Stomach (tissue), 9 donors: ENCODE data around the gene PYGM. TPM values are rescaled to one million over a fixed set of nuclear protein-coding genes. Genes with fewer than 3 reads are reported as not detected.

Experiments
- DNase-seq, 2 donors: peaks; one replicate each; pipeline versions ENCODE4 v3.0.0 to v3.0.0-alpha.2; 2013 to 2019
- H3K27ac ChIP-seq, 5 donors: fragments of 200-600 bp in 4 of 5; sonication (generic) in 4 of 5; one replicate each; pipeline ENCODE4 v1.5.1; 2013 to 2019; ENCODE audit warnings: mild to moderate bottlenecking in 1 of 5, moderate library complexity in 1 of 5
- H3K27me3 ChIP-seq, 3 donors: fragments of 200-600 bp; sonication (generic); one replicate each; pipeline ENCODE4 v1.5.1; 2017 to 2019; ENCODE audit warnings: mixed run types in 1 of 3
- H3K36me3 ChIP-seq, 4 donors: fragments of 200-600 bp; sonication (generic); 1 replicate in 3 of 4; 2 replicates in 1 of 4; pipeline ENCODE4 v1.5.1; 2016 to 2019
- H3K4me1 ChIP-seq, 4 donors: fragments of 200-600 bp; sonication (generic); one replicate each; pipeline ENCODE4 v1.5.1; 2016 to 2019
- H3K4me3 ChIP-seq, 4 donors: fragments of 200-600 bp; sonication (generic) in 3 of 4; one replicate each; pipeline ENCODE4 v1.5.1; 2016 to 2019; ENCODE audit warnings: mild to moderate bottlenecking in 1 of 4
- H3K9me3 ChIP-seq, 4 donors: fragments of 200-600 bp; sonication (generic); one replicate each; pipeline ENCODE4 v1.5.1; 2016 to 2019
- CTCF ChIP-seq, 7 experiments: fragments of 450-650 bp in 4 of 7; fragments of 200-600 bp in 3 of 7; sonication (generic) in 3 of 7; IDR thresholded peaks; one replicate each; pipeline ENCODE4 v1.5.1; 2016 to 2019; ENCODE audit warnings: antibody characterized with exemption in 7 of 7, control low read depth in 2 of 7, mild to moderate bottlenecking in 1 of 7
- EP300 ChIP-seq: sonication (generic); formaldehyde crosslinking; IDR thresholded peaks from one replicate; pipeline ENCODE4 v1.6.1; 2017; ENCODE audit warnings: antibody characterized with exemption
- POLR2A ChIP-seq, 4 donors: fragments of 450-650 bp; IDR thresholded peaks; one replicate each; pipeline ENCODE4 v1.6.1; 2016; ENCODE audit warnings: antibody characterized with exemption in 4 of 4, control low read depth in 2 of 4, mild to moderate bottlenecking in 1 of 4, moderate library complexity in 1 of 4
- POLR2AphosphoS5 ChIP-seq, 3 donors: sonication (generic); formaldehyde crosslinking; IDR thresholded peaks; one replicate each; pipeline ENCODE4 v1.6.1; 2016; ENCODE audit warnings: antibody characterized with exemption in 3 of 3
- WGBS, 5 donors: extraction: QIAGEN DNeasy Blood & Tissue Kit in 3 of 5; methylation state at CpG; one replicate each; pipeline versions ENCODE4 v1.1.5 to v1.1.7; 2013 to 2018; 5-methylcytosine and 5-hydroxymethylcytosine counted together
- intact Hi-C: fragments of 100-400 bp; cut with DNase I; formaldehyde crosslinking; loops from one replicate; pipeline ENCODE4 v1.15.1; 2023; ENCODE audit warnings: low total_unique reads
- polyA plus RNA-seq, 3 donors: library from polyadenylated mRNA; stranded (reverse); fragments of 200-250 nt; gene quantifications; one replicate each; pipeline ENCODE4 v1.2.3, GENCODE V29; 2013
- total RNA-seq, 5 donors: library from RNA; depleted of rRNA; stranded (reverse); fragments of >200 nt; gene quantifications; one replicate each; pipeline versions ENCODE4 v1.1.0 to v1.2.3, GENCODE V29; 2014 to 2016
- donor health status: healthy with polysubstance abuse.
- donor health status: Bipolar disorder and iron deficiency.
- donor health status: healthy.

PYGM gene
- total and polyA plus RNA-seq, 8 donors, result 0.37 to 3.5 (median 1.8) TPM; not detected in 1

GRCh38 chr11:64743591-64744543 is 15.9 kb downstream of the PYGM start, which contains the start of gene RASGRP2:
Gene RASGRP2 (minus strand): TSS chr11:64744142. CDS start chr11:64742866, 1,276 bp downstream.
- Histone ChIP-seq H3K9me3 (no peaks in the 10 kb centered on the region), H3K4me3 (peak within 1 kb of the TSS; percentile 56 to 66 (median 59)), H3K27me3 (peaks cover 0 to 58% (median 50%) of the 10 kb centered on the region in 3 donors), H3K27ac (peak within 1 kb of the TSS; percentile 81 to 93 (median 91)), H3K36me3 (peaks cover 0 to 14% (median 6%) of the 10 kb centered on the region in 4 donors), H3K4me1 (peaks cover 43 to 57% (median 51%) of the 10 kb centered on the region in 4 donors)
- WGBS, 5 donors, result 1 to 4% (median 2%) methylated on average over 42 to 57 of the region's 57 CpGs
- intact Hi-C loops, result no loop called here
- peak; percentile 74 to 81 for DNase-seq
- no peak for TF ChIP-seq POLR2A (IDR thresholded peaks at IDR 0.05)
- peak in 1 of 3 donors; percentile 61 for TF ChIP-seq POLR2AphosphoS5 (IDR thresholded peaks at IDR 0.05)
- no peak for TF ChIP-seq EP300
- peak in 5 of 7 experiments; percentile 17 to 56 (median 46) for TF ChIP-seq CTCF (IDR thresholded peaks at IDR 0.05)

GRCh38 chr11:64742889-64743590 is 16.7 kb downstream of the PYGM start:
- WGBS, 5 donors, result 0 to 1% (median 1%) methylated on average over 7 to 58 of the region's 58 CpGs
- Histone ChIP-seq H3K27ac (peak overlapping the region; percentile 32 to 93 (median 91)), H3K4me3 (peak overlapping the region; percentile 56 to 66 (median 59)), H3K27me3 (peaks cover 0 to 58% (median 50%) of the 10 kb centered on the region in 3 donors), H3K4me1 (peaks cover 43 to 57% (median 51%) of the 10 kb centered on the region in 4 donors), H3K9me3 (no peaks in the 10 kb centered on the region), H3K36me3 (peaks cover 0 to 17% (median 9%) of the 10 kb centered on the region in 4 donors)
- intact Hi-C loops, result no loop called here
- no peak for TF ChIP-seq POLR2A (IDR thresholded peaks at IDR 0.05)
- TF ChIP-seq POLR2AphosphoS5 (IDR thresholded peaks at IDR 0.05), result no peak
- TF ChIP-seq CTCF (IDR thresholded peaks at IDR 0.05), result peak in 5 of 7 experiments; percentile 54 to 92 (median 82)
- no peak for TF ChIP-seq EP300
- DNase-seq, result peak; percentile 79 to 81

- TF ChIP-seq CTCF (IDR thresholded peaks at IDR 0.05) (no peak), POLR2A (IDR thresholded peaks at IDR 0.05) (no peak), POLR2AphosphoS5 (IDR thresholded peaks at IDR 0.05) (no peak), EP300 (no peak)
- H3K27ac ChIP-seq, result peak overlapping the region in 4 of 5 donors; percentile 84 to 93 (median 92)
Measured at GRCh38 chr11:64742087-64742888, 17.5 kb downstream of the PYGM start.

More at GRCh38 chr11:64742087-64742888, 17.5 kb downstream of the PYGM start:
- peaks cover 0 to 24% (median 12%) of the 10 kb centered on the region in 4 donors for H3K36me3 ChIP-seq
- H3K4me3 ChIP-seq, result peak overlapping the region; percentile 56 to 66 (median 59)
- H3K27me3 ChIP-seq, result peaks cover 0 to 58% (median 50%) of the 10 kb centered on the region in 3 donors
- WGBS, 5 donors, result 4 to 14% (median 6%) methylated on average over 30 to 54 of the region's 54 CpGs
- peak in 1 of 2 donors; percentile 49 for DNase-seq
- no peaks in the 10 kb centered on the region for H3K9me3 ChIP-seq
- peaks cover 43 to 57% (median 51%) of the 10 kb centered on the region in 4 donors for H3K4me1 ChIP-seq
- intact Hi-C loops, result no loop called here
